GM11168 (cell line): Measurements from ENCODE around the gene PRKX.
"Not testable (repeated sequence)": the region's sequence is repeated elsewhere in the genome, so short reads cannot be mapped to it uniquely, and the experiment has no call there.

Experiments
- in situ Hi-C: fragments of 300-500 bp; cut with MboI; formaldehyde crosslinking; loops from one replicate; pipeline ENCODE4 v1.12.0; 2022; ENCODE audit warnings: low sequenced_read_pairs; ENCODE audit not compliant: unreplicated experiment

PRKX gene

DNA sequence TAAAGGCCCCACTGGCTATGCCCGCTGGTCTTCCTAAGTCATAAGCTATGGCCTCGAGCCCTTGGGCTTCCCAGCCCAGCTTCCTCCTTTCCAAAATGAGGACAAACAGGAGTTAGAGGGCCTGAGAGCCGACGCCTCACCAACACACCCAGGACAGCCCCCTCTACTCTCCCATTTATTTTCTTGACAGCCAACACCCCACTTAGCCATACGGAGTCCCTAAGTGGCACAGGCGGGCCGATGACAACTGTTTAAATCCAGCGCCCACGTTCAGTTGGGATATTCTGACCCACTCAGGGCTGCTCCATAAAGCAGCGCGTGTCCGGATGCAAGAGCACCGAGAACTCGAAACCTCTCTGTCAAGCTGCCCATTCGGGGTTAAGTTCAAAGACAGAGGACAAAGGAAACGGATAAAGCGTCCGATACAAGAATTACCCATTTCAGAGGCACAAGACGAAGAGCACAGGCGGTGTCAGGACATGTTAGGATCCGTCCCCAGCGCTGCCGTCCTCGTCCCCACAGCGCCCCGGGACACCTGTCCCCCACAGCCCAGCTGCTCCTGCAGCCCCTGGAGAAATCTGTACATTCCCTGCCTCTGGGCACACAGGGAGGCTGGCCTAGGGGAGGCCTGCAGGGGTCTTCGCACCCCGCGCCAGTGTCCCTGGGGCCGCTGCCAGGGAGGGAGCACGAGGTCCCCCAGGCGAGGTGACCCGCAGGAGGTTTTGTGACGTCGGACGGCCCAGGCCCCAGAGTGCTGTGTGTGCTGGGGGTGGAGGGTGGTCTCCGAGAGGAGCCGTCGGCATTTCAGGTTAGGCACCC lies 1.2 kb downstream of the PRKX start:
- in situ Hi-C loops = no loop called here

DNA sequence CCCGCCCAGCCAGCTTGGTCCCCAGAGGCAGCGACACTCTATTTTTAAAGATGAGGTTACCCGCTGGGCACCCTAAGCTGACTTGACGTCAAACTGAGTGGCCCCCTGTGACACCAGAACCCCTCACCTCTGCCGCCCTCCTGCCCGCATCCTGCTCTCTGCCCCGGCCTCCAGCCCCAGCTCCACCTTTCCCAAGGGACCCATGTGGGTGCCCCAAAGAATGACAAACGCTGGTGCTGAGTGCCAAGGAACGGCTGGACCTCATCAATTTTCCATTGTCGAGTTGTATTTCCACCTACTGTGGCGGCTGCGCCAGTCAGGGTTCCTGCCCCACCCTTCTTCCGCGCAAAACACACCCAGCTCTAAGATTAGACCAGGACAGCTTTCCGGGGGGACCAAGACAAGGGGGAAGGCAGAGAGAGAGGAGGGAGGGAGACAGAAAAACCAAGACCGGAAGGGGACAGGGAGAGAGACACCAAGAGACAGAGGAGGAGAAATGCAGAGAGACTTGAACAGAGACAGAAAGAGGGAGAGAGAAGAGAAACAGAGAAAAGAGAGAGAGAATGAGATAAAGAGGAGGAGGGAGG lies 2.0 kb downstream of the PRKX start:
- in situ Hi-C loops = no loop called here

DNA sequence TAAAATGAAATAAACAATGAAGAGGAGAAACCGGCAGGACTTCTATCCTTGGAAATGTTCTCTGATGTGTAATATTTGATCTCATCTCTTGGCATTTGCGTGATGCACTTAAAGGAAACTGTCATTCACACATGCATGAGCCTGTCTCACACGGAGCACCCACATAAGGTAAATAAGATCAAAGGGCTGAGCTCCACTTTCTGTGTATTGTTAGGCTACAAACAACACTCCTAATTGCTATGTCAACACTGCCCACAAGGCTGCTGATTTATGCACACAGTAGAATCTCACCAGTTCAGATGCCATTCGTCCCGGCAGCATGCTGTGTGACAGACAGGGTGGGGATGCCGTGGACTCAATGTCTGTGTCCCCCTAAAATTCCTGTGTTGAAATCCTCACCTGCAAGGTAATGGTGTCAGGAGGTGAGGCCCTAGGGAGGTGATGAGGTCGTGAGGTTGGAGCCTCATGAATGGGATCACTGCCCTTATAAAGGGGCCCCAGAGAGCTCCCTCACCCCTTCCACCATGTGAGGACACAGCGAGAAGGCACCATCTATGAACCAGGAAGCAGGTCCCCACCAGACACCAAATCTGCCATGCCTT lies 5.7 kb downstream of the PRKX start:
- in situ Hi-C loops = not testable (repeated sequence)

DNA sequence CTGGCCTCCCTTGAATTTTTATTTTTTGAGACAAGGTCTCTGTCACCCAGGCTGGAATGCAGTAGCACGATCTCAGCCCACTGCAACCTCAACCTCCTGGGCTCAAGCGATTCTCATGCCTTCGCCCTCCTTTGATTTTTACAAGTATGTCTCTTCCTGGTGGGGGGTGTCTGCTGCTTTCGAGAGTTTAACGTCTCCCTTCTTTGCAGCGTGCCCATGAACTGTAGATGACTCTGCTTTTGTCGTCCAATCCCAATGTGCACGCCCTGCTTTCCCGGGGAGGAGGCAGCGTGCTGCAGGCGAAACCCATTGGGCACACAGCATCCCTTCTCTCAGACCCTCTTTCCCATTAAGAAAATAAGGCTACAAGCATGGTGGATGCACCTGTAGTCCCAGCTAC lies 7.0 kb downstream of the PRKX start:
- in situ Hi-C loops = no loop called here

DNA sequence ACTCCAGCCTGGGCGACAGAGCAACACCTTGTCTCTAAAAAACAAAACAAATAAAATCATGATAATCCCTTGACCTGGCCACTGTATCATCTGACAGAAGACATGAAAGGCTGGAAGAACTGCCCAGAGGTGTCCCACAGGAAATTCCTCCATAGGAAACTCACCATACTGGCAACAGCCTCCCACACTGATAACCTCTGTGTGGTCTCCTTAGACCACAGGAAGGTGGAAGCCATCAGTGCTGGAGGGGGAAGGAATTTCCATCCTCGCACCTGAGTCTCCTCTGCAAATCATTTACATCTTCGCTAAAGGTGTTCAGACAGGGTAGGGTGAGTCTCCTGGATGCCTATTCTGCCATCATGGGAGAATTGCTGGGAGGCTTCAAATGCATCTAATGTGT lies 10.2 kb downstream of the PRKX start:
- in situ Hi-C loops = not testable (repeated sequence)

DNA sequence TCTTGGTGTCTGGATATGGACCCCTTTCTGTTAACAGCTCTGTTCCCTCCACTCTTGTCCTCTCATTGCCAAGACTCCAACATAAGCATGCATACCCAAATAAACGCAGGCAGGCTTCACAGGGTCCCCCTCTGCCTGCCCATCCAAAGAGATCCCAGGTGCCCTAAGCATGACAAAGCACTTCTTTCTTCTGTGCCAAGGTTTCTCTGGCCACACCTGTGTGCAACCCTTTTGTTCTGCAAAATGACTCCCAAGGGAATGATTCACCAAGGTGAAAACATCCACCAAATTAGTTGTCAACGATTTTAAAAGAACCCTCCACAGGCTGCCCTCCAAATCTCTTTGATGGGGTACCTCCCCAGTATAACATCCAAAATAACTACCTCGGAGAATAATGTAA lies 11.4 kb downstream of the PRKX start:
- in situ Hi-C loops = not testable (repeated sequence)

DNA sequence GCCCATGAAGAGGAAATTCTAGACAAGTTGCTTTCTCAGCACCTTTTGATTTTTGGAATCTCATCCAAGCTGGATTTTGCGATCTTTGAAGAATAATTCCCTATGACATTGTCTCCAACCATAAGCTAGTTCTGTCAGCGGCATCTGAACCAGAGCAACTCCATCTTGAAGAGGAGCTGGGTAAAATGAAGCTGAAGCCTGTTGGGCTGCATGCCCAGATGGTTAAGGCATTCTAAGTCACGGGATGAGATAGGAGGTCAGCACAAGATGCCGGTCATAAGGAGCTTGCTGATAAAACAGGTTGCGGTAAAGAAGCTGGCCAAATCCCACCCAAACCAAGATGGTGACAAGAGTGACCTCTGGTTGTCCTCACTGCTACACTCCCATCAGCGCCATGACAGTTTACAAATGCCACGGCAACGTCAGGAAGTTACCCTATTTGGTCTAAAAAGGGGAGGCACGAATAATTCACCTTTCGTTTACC lies 12.0 kb downstream of the PRKX start:
- in situ Hi-C loops = not testable (repeated sequence)

DNA sequence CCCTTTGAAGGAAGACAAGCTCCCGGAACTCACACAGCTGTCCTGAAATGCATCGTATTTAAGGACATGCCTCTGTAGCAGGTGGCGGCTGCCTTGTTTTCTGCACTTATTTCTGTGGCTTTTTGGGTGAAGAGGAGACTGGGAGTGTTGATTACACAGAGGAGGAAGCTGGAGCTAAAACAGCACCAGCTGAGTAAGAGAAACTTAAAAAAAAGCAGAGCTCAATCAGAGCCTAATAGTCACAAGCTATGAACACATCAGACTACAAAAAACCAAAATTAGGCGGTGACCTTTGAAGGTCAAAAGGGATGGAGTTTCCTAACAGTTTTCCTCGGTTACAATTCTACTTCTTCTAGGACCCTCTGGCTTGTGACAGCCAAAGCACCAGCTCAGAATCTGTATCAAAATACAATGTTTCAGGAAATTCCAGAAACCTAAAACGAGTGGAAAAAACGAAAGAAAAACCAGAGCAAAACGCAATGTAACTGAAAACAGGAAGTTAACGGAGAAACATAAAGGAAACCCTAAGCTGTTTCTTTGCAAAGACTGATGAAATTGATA lies 13.5 kb downstream of the PRKX start:
- in situ Hi-C loops = no loop called here

DNA sequence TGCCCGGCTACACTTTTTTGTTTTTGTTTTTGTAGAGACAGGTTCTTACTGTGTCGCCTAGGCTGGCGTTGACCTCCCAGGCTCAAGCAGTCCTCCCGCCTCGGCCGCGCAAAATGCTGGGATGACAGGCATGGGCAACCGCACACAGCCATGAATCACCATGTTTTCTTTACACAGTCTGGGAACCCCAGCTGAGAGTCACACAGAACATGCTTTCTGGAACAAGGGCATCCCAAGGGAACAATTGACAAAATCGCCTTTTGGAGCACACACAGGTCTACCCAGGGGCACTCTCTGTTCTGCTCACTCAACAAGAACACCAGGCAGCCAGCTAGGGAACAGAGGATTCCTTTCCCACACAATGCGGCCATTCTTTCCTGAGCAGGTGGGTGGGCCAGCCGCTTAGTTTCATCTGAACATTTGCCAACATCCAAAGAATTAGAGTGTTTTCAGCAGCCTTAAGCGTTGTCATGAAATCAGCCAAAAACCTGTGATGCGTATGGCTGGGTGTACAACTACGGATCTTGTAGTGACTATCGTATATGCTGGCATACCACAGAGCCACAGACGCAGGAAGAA lies 15.7 kb downstream of the PRKX start:
- in situ Hi-C loops = no loop called here

DNA sequence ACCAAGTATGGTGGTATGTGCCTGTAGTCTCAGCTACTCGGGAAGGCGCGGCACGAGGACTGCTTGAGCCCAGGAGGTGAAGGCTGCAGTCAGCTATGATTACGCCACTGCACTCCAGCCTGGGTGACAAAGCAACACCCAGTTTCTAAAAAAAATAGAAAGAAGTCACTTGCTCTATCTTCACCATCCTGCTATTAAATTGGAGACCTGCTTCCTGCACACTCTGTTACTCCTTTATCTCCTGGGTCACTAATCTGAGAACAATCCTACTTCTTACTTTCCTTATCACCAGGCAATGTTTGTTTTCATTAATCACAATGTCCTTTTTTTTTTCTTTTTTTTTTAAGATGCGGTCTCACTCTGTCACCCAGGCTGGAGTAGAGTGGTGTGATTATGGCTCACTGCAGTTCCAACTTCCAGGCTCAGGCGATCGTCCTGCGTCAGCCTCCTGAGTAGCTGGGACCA lies 16.2 kb downstream of the PRKX start:
- in situ Hi-C loops = no loop called here

DNA sequence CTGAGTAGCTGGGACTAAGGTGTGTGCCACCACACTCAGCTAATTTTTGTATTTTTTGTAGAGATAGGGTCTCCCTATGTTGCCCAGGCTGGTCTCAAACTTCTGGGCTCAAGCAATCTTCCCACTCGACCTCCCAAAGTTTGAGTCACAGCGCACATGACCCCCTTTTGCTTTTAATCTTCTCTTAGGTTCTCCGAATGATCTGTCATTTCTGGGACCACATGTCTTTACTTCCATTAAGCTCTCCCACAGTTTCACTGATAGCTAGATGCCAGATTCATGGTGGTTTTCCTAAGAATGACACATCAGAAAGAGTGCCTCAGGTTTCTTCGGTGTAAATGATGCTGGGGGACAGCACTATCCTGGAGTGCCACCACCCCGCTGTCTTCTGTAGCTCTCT lies 17.9 kb downstream of the PRKX start:
- in situ Hi-C loops = no loop called here

DNA sequence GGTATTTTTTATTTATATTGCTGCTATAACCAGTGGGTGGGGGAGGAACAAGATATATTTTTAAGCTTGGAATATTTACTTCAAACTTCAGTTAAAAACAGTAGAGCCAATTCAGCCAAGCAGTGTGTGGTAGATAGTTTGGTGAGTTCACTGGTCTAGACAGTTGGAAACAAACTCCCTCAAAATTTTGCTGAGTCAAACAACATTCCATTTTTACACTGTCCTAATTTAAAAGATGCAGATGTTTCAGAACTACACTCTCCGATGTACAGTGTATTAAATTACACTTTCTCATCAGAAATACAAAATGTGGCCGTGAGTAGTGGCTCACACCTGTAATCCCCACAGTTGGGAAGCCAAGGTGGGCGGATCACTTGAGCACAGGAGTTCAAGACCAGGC lies 23.3 kb downstream of the PRKX start:
- in situ Hi-C loops = no loop called here

DNA sequence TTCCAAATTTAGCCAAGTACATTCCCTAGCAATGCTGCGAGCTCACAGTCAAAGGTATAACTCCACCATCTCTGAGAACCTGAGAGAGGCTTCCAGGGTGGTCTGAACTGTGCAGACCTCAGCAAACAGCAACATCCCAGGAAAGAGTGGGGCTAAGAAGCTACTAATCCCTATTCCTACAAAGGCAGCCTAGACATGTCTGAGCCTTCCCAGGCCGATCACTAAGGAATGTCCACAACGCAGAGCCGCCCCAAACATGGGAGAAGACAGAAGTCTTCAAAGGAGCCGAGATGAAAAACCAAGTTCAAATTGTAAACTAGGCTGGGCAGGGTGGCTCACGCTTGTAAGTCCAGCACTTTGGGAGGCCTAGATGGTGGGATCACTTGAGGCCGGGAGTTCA lies 30.2 kb downstream of the PRKX start:
- in situ Hi-C loops = not testable (repeated sequence)

DNA sequence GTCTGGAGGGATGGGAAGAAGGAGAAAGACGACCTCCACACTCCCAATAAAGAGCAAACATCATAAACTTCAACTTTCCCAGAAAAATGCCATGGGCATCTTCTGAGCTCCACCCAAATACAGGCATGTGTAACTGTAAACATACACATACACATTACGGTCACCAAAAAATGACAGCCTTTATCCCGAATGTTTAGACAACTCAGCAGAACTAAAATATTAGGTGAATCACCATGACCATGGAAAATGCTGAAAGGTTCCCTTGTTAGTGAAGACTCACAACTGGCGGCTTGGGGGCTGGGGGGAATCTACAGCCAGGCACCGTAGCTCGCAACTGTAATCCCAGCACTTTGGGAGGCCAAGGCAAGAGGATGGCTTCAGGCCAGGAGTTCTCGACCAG lies 33.0 kb downstream of the PRKX start:
- in situ Hi-C loops = no loop called here

DNA sequence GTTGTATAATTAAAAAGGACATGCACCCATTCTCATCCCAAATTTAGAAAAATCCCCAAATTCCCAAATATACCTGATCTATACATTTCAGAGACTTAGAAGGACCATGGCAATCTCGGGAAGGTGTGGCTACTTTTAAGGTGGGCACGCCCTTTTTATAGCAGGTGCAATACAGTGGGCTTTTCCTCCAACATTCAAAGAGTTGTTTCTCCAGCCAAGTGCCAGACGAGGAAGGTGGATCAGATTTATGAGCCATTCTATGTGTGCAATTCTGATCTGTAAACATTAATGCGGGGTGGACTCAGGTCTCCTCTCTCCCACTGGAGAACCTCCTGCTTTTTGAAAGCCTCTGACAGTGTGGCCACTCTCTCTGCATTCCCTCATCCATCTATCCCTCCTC lies 33.8 kb downstream of the PRKX start:
- in situ Hi-C loops = no loop called here

DNA sequence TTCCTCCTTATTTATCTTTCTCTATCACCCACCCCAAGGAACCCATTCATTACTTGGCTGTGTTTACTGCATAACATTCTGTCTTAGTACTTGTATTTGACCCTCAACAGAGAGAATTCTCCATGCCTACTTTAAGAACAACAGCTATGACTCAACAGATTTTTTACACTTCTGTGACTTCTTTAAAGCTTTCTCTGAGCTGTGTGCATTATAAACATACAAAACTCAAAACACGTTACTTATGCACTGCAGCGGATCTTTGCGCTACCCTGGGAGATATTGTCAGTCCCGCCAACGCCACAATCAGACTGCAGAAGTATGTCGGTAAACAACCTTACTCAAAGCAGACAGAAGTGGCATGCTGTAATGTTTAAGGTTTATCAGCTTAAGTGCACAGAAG lies 35.1 kb downstream of the PRKX start:
- in situ Hi-C loops = no loop called here

DNA sequence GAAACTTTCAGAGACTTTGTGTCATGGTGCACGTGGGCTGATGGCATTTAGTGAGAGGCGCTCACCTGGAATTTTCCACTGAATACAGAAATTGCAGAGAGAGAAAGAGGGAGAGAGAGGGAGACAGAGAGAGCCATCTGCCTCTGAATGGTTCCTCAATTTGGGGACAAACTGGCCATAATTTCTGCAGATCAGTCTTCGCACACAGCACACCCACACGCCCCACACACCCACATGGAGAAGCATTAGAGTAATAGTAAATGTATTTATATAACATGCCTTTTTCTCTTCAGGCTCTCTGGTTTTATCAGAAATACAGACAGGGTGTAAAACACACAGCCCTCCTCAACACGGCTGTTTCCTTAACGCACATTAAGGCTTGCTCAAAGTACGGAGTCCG lies 38.6 kb downstream of the PRKX start:
- in situ Hi-C loops = loop anchor here (25.0 kb wide), 1 partner anchor 137 kb away; no protein-coding TSS in a partner anchor

DNA sequence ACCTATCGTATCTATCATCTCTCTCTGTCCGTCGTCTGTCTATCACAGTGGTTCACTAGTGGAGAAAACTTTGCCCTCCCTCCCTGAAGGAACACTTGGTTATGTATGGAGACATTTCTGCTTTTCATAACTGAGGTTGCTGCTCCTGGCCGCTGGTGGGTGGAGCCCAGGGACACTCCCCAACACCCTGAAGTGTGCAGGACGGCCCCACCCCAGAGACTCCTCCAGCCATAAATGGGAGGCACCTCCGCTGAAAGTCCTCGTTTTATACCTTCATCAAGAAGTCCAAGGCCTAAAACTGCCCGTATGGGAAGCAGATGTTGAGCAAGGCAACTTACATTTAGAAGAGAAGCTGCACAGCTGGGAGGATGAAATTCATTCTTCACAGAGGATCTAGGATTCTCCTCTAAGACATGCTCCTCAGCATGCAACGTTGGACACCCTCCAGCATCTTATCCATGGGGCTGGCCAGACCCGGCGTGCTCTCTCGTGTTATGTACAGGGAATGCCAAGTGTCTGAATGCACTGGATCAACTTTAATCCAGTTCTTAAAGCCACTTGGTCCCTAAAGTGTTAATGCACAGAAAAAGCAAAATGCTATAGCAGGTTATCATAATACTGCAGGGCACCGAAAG lies 43.5 kb downstream of the PRKX start:
- in situ Hi-C loops = loop anchor here (25.0 kb wide), 1 partner anchor 142 kb away; no protein-coding TSS in a partner anchor

DNA sequence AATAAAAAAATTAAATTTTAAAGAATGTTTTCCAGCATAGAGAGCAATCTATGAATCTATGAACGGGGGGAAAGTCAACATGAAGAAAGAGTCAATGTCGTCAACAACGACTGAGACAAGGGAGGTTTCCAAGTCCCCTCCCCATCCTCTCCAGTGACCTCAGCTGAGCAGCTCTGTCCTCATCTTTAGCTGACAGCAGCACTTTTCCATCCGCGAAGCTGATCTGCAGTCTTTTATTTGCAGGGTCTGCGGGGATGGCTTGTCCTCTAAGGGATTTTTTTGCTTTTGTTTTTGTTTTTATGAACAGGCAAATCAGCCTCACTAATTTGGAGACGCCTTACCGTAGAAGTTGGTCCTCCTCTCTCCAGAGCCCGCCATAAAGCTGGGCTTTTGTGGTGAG lies 46.5 kb downstream of the PRKX start:
- in situ Hi-C loops = loop anchor here (25.0 kb wide), 1 partner anchor 145 kb away; no protein-coding TSS in a partner anchor

DNA sequence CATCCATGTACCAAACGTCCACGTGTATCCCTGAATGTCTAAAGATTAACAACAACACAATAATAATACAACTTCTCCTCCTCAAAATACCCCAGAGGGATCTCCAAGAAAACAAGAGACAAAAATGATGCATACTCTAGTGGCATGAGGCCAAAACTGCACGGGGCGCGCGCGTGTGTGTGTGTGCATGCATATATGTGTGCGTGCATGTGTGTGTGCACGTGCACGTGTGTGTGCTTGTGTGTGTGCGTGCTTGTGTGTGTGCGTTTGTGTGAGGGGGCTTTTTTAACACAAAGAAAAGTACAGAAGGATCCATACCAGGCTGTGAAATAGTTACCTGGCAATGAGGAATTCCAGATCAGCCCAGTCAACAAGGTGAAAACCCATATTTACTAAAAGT lies 48.5 kb downstream of the PRKX start:
- in situ Hi-C loops = loop anchor here (25.0 kb wide), 1 partner anchor 147 kb away; no protein-coding TSS in a partner anchor
